HL-60 (cell line): ENCODE data around the gene CCR3.

Experiments used
- DNase-seq, 2 experiments: peaks; one replicate each; pipeline ENCODE4 v3.0.0-alpha.2; 2010 to 2020; ENCODE audit warnings: low read depth in 1 of 2, low spot score in 1 of 2
- H3K27ac ChIP-seq: fragments of 250-450 bp; sonication (Bioruptor Pico); replicated peaks from 2 replicates; pipeline ENCODE4 v1.5.1; 2020; ENCODE audit warnings: mild to moderate bottlenecking, moderate library complexity
- H3K27me3 ChIP-seq: fragments of 250-450 bp; sonication (Bioruptor Pico); 2 replicates; pipeline ENCODE4 v1.5.1; 2021; ENCODE audit warnings: mild to moderate bottlenecking, moderate library complexity; ENCODE audit not compliant: insufficient read depth, poor library complexity, severe bottlenecking
- H3K4me3 ChIP-seq: replicated peaks from 2 replicates; pipeline ENCODE4 v1.5.1; 2011; ENCODE audit warnings: mild to moderate bottlenecking, control low read depth, low read length; ENCODE audit not compliant: insufficient read depth
- GABPA ChIP-seq: IDR thresholded peaks from 2 replicates; pipeline ENCODE4 v1.6.1; 2012; ENCODE audit warnings: low read depth
- POLR2AphosphoS5 ChIP-seq: IDR thresholded peaks from 2 replicates; pipeline ENCODE4 v1.6.1; 2012; ENCODE audit warnings: low read depth
- SPI1 ChIP-seq: IDR thresholded peaks from 2 replicates; pipeline ENCODE4 v1.6.1; 2012; ENCODE audit warnings: low read depth, mild to moderate bottlenecking, borderline replicate concordance
- TF ChIP-seq, protein P1 (sequence below): IDR thresholded peaks from 2 replicates; pipeline ENCODE4 v1.6.1; 2012; ENCODE audit warnings: low read depth; ENCODE audit not compliant: insufficient replicate concordance
- TF ChIP-seq, protein P2 (sequence below): IDR thresholded peaks from one replicate; pipeline ENCODE4 v1.5.1; 2011; ENCODE audit warnings: low read length, control low read depth, inconsistent platforms; ENCODE audit not compliant: insufficient read depth

Gene CCR3

DNA sequence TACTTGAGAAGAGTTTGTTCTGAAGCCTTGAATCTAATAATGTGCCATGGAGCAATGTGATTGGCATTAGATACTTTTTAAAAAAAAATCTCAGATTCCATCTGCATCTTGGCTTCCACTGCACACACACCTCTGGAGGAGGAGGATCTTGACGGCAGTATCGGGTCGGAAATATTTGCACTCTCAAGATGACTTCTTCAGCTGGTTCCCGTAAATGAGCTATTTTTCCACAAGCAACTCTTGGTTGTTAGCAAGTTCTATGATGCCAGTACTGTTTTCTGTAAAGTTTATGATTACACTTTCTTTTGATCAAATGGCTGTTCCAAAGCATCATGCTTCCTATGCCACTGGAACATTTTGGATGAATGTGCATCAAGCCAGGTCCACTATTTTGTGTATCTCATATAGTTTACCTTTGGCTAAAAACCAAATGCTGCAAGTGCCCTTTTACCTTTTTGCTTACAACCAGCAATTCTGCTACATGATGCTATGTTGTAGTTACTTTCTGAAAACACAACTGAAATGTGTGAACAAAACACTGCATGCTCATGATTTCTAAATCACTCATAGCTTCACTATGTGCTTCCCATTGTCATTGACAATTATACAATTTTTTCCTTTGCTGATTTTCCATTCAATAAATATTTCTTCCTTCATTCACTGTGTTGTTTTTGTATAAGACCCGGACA lies 43.8 kb downstream of the CCR3 start:
- Histone ChIP-seq H3K4me3 (no peak overlapping the region), H3K27ac (no peak overlapping the region), H3K27me3 (no peaks in the 10 kb centered on the region)
- TF ChIP-seq, protein P1, sequence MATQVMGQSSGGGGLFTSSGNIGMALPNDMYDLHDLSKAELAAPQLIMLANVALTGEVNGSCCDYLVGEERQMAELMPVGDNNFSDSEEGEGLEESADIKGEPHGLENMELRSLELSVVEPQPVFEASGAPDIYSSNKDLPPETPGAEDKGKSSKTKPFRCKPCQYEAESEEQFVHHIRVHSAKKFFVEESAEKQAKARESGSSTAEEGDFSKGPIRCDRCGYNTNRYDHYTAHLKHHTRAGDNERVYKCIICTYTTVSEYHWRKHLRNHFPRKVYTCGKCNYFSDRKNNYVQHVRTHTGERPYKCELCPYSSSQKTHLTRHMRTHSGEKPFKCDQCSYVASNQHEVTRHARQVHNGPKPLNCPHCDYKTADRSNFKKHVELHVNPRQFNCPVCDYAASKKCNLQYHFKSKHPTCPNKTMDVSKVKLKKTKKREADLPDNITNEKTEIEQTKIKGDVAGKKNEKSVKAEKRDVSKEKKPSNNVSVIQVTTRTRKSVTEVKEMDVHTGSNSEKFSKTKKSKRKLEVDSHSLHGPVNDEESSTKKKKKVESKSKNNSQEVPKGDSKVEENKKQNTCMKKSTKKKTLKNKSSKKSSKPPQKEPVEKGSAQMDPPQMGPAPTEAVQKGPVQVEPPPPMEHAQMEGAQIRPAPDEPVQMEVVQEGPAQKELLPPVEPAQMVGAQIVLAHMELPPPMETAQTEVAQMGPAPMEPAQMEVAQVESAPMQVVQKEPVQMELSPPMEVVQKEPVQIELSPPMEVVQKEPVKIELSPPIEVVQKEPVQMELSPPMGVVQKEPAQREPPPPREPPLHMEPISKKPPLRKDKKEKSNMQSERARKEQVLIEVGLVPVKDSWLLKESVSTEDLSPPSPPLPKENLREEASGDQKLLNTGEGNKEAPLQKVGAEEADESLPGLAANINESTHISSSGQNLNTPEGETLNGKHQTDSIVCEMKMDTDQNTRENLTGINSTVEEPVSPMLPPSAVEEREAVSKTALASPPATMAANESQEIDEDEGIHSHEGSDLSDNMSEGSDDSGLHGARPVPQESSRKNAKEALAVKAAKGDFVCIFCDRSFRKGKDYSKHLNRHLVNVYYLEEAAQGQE = no peak
- no peak for TF ChIP-seq GABPA
- TF ChIP-seq POLR2AphosphoS5 = no peak
- TF ChIP-seq, protein P2, sequence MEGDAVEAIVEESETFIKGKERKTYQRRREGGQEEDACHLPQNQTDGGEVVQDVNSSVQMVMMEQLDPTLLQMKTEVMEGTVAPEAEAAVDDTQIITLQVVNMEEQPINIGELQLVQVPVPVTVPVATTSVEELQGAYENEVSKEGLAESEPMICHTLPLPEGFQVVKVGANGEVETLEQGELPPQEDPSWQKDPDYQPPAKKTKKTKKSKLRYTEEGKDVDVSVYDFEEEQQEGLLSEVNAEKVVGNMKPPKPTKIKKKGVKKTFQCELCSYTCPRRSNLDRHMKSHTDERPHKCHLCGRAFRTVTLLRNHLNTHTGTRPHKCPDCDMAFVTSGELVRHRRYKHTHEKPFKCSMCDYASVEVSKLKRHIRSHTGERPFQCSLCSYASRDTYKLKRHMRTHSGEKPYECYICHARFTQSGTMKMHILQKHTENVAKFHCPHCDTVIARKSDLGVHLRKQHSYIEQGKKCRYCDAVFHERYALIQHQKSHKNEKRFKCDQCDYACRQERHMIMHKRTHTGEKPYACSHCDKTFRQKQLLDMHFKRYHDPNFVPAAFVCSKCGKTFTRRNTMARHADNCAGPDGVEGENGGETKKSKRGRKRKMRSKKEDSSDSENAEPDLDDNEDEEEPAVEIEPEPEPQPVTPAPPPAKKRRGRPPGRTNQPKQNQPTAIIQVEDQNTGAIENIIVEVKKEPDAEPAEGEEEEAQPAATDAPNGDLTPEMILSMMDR = no peak
- TF ChIP-seq SPI1 = no peak
- DNase-seq = no peak

DNA sequence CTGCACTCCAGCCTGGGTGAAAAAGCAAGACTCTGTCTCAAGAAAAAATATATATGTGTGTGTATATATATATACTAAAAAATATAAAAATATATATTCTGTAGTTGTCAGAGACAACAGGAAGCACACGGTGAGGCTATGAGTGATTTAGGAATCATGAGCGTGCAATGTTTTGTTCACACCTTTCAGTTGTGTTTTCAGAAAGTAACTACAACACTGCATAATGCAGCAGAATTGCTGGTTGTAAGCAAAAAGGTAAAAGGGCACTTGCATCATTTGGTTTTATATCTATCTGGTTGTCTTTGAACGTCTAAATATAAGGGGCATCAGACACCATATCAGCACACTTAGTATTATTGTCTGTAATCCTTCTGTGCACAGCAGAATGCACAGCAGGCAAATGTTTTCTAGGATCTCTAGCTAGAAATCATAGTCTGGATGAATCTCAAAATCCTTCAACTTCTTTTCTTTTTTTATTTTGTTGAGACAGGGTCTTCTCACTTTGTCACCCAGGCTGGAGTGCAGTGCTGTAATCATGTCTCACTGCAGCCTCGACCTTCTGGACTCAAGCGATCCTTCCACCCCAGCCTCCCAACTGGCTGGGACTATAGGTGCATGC lies 44.8 kb downstream of the CCR3 start:
- DNase-seq = no peak
- TF ChIP-seq SPI1 (no peak), POLR2AphosphoS5 (no peak), GABPA (no peak)
- TF ChIP-seq, protein P1 = no peak
- TF ChIP-seq, protein P2 = no peak
- H3K27me3 ChIP-seq = no peaks in the 10 kb centered on the region
- no peak overlapping the region for H3K4me3 ChIP-seq
- no peak overlapping the region for H3K27ac ChIP-seq

DNA sequence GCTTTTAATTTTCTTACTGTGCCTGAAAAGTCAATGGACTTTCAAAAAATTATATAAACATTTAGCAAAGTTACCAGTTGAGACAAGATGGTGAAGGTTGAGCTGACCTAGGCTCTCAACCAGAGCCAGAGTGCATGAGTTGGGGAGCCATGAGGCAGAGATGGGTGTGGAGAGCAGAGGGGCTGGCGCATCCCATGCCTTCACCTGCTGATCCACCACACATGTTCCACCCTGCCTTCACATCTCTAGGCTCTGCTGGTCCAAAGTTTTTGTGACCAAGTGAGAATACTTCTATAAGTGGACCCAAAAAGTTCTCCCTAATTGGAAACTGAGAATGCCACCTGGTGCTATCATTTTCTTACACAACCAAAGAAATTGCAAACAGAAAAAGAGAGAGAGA lies 47.3 kb downstream of the CCR3 start:
- Histone ChIP-seq H3K27me3 (no peaks in the 10 kb centered on the region), H3K27ac (peak overlapping the region; percentile 36), H3K4me3 (no peak overlapping the region)
- TF ChIP-seq SPI1 (no peak), GABPA (no peak), POLR2AphosphoS5 (no peak)
- TF ChIP-seq, protein P2 = no peak
- TF ChIP-seq, protein P1 = no peak
- DNase-seq = no peak
